ENCODE results near the gene ZNF407.

The ZNF407 gene

DNA sequence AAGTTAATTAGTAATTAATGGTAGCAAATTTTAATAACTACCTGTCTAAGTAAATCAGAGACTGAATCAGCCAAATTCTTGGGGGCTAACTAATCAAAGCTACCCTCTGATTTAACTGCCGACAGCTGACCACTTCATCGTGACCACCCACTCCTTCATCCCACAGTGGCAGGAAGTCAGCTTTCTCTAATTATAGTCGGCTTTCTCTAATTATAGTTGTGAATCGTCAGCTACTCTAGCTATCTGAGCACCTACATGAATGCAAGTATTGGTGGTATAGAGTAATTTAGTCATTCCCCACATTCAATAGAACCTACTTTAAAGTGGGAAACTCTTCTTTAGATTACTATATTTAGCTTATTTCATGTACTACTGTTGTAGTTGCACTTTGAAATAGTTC lies 425.8 kb downstream of the ZNF407 start:
- no peak overlapping the region for H3K4me3 ChIP-seq
- H3K27me3 ChIP-seq (ENCODE audit: low read depth): no peaks in the 10 kb centered on the region
- no peaks in the 10 kb centered on the region for H3K4me1 ChIP-seq
- no peaks in the 10 kb centered on the region for H3K9me3 ChIP-seq
- no peaks in the 10 kb centered on the region for H3K36me3 ChIP-seq (replicated peaks)
- in situ Hi-C loops (cut with MboI; ENCODE audit: low sequenced_read_pairs): no loop called here
- no peak for DNase-seq (ENCODE audit: low spot score in 2 of 2)

DNA sequence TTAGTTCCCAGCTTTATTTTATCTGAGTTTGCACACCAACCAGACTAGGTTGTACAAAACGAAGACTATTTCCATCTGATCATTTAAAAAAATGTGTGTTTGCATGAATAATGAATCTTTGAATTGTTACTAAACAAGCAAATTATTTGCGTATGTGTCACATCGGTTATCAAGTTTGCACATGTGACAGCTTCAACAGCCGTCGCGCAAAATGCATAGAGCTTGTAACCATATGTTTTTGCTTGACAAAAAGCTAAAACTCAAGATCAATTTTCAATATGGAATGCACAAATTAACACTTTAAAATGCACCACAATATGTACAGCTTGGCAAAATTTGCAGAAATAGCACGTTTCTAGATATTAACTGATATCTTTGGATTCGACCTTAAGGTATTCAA lies 427.2 kb downstream of the ZNF407 start:
- no peaks in the 10 kb centered on the region for H3K27me3 ChIP-seq (ENCODE audit: low read depth)
- no peak overlapping the region for H3K4me3 ChIP-seq
- no peaks in the 10 kb centered on the region for H3K36me3 ChIP-seq (replicated peaks)
- in situ Hi-C loops (cut with MboI; ENCODE audit: low sequenced_read_pairs): no loop called here
- H3K9me3 ChIP-seq: no peaks in the 10 kb centered on the region
- no peak for DNase-seq (ENCODE audit: low spot score in 2 of 2)
- H3K4me1 ChIP-seq: no peaks in the 10 kb centered on the region

DNA sequence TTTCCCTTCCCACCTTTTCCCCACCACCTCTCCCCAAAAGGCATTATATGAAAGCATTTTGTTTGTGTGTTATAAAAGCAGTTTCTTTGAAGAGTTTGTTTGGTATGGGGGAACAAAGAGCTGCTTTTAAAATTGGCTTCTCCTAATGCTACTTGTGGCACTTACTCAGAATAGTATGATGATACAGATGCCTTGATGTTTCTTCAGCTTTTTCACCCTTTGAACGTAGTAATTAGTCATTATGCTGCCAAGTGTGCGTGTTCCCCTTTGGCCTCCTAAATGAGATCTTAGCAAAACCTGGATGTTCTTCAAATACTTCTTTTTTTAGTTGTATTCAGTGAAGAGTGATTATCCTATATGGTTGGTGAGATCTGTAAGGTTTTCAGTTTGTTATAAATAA lies 427.9 kb downstream of the ZNF407 start:
- no peak for DNase-seq (ENCODE audit: low spot score in 2 of 2)
- Histone ChIP-seq H3K4me3 (no peak overlapping the region), H3K36me3 (replicated peaks) (no peaks in the 10 kb centered on the region), H3K9me3 (no peaks in the 10 kb centered on the region), H3K27me3 (ENCODE audit: low read depth) (no peaks in the 10 kb centered on the region), H3K4me1 (no peaks in the 10 kb centered on the region)
- in situ Hi-C loops (cut with MboI; ENCODE audit: low sequenced_read_pairs): no loop called here

DNA sequence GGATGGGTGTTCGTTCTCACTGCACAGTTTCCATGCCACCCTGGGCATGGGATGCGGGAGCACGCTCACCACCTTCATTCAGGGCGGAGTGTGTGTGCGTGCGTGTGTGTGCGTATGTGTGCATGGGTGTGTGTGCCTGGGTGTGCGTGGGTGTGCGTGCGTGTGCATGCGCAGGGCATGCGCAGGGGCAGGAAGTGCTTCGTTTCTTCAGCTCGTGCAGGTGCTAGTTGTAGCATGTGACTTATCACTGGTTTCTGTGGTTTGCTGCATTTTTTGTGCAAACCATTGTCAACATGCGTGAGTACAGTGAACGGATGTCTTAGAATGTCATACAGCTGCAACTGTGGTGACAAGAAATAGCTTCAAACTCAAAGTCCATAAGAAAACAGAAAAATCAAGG lies 431.8 kb downstream of the ZNF407 start:
- H3K27me3 ChIP-seq (ENCODE audit: low read depth): no peaks in the 10 kb centered on the region
- H3K4me3 ChIP-seq: no peak overlapping the region
- no peaks in the 10 kb centered on the region for H3K36me3 ChIP-seq (replicated peaks)
- no peaks in the 10 kb centered on the region for H3K9me3 ChIP-seq
- no peaks in the 10 kb centered on the region for H3K4me1 ChIP-seq
- in situ Hi-C loops (cut with MboI; ENCODE audit: low sequenced_read_pairs): no loop called here
- DNase-seq (ENCODE audit: low spot score in 2 of 2): no peak

DNA sequence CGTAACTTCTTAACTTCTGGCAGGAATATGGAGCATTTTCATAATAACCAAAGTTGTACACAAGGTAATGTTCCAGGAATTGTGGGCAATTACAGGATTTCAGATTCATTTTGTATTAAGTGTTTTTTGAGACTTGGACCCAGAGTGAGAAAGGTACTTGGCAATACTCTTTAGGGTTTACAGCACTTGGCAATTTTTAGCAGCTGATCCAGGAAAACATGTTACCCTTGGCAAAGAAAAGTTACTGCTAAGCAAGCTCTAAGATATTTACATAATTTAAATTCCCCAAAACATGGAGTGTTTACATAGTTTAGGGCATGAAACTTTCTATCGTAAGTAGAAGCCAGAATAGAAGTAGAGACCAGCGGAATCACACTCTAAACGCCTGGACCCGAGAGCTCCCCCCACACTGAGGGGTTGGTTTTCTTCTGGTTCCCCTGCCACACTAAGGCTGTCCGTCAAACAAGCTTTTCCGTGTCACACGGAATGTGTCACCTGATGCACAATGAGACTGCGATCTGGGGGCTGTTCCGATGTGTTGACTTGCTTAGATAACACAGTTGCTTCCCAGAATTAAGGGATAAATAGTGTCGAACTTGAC lies 434.1 kb downstream of the ZNF407 start:
- Histone ChIP-seq H3K36me3 (replicated peaks) (no peaks in the 10 kb centered on the region), H3K4me1 (no peaks in the 10 kb centered on the region), H3K9me3 (no peaks in the 10 kb centered on the region), H3K27me3 (ENCODE audit: low read depth) (no peaks in the 10 kb centered on the region), H3K4me3 (no peak overlapping the region)
- in situ Hi-C loops (cut with MboI; ENCODE audit: low sequenced_read_pairs): no loop called here
- DNase-seq (ENCODE audit: low spot score in 2 of 2): no peak

DNA sequence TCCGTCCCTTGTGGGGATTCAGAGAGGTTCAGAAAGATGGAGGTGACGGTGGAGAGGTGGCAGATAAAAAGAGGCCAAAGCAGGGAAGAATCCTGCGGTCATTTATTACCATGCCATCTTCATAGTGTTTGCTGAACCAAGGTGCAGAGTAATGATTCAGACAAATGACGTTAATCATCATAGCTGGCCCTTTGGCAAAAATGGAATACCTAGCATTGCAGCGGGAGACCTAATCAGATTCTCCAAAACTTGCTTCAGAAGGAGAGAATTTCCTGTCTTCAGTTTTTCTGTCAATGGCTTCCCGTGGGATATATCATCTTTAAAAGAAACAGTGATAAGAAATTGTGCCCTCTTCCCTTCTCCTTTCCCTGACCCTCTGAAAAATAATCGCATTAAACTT lies 435.8 kb downstream of the ZNF407 start:
- Histone ChIP-seq H3K27me3 (ENCODE audit: low read depth) (no peaks in the 10 kb centered on the region), H3K9me3 (no peaks in the 10 kb centered on the region), H3K4me3 (no peak overlapping the region), H3K36me3 (replicated peaks) (no peaks in the 10 kb centered on the region), H3K4me1 (no peaks in the 10 kb centered on the region)
- no peak for DNase-seq (ENCODE audit: low spot score in 2 of 2)
- in situ Hi-C loops (cut with MboI; ENCODE audit: low sequenced_read_pairs): no loop called here

DNA sequence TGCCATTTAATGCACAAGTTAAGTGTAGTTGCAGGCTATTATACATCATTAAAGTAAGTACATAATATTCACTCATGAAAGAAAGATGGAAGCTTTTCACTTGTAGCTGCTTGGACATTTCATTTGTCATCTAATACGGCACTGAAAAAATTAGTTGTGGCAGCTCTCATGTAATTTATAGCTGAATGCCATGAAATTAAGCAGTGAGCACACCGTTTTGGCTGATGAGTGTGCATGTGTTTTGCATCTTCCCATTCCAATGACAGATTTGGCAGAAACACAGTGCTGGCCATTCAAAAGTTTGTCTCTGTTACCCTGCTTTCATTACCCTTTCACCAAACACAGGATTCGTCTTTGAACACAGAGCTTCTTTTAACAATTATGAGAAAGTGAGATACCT lies 437.3 kb downstream of the ZNF407 start:
- Histone ChIP-seq H3K9me3 (no peaks in the 10 kb centered on the region), H3K4me3 (no peak overlapping the region), H3K4me1 (no peaks in the 10 kb centered on the region), H3K27me3 (ENCODE audit: low read depth) (no peaks in the 10 kb centered on the region), H3K36me3 (replicated peaks) (no peaks in the 10 kb centered on the region)
- no peak for DNase-seq (ENCODE audit: low spot score in 2 of 2)
- in situ Hi-C loops (cut with MboI; ENCODE audit: low sequenced_read_pairs): no loop called here

DNA sequence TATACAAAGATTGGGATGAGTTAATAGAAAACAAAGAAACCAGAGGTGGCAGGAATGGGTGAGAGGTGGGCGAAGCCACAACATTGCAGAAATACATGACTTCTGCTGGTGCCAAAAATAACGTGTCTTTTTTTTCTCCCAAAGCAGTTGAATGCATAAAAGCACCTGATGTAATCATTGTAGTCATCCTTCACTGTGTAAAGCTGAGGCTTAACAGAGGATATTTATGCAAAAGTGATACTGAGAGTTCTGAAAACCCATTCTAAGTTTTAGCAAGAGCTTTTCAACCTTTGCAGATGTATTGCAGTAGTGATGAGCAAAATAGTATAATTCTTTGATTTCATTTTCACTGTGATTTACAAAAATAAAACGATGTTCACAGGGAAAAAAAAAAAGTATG lies 438.3 kb downstream of the ZNF407 start:
- H3K4me1 ChIP-seq: no peaks in the 10 kb centered on the region
- no peaks in the 10 kb centered on the region for H3K27me3 ChIP-seq (ENCODE audit: low read depth)
- no peaks in the 10 kb centered on the region for H3K9me3 ChIP-seq
- H3K4me3 ChIP-seq: no peak overlapping the region
- in situ Hi-C loops (cut with MboI; ENCODE audit: low sequenced_read_pairs): no loop called here
- no peaks in the 10 kb centered on the region for H3K36me3 ChIP-seq (replicated peaks)
- DNase-seq (ENCODE audit: low spot score in 2 of 2): no peak

DNA sequence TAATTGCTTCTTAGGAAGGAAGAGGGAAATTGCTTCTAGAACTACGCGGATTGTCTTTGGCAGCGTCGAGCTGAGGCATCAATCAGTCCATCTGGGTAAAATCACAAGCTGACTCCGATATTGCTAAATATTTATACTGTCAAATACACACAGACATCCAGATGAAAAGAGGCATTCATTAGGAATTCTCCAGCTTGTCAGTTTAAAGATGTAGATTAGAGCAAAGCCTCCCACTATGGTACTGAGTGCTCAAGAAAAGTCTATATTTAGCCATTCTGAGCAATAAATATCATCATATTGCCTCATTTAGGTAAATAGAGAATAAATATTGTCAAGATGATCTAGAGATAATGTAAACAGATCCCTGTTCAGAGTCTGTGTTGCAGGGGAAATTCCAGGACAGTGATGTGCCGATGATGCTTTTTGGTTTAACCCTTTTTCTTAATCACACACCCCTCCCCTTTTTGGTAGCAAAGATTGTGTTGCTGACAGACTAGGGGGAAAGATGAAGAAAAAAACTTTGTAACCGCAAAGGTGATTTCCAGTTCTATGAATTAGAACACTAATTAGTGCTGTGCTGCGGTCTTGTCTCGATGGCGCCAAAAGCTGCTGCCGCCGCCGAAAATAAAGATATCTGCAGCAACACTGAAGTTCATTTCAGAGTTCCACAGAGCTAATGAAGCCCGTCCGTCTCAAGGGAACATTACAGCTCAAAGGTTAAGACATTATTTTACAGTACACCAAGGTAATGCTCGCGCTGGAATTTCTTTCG lies 439.4 kb downstream of the ZNF407 start:
- no peak overlapping the region for H3K4me3 ChIP-seq
- no peaks in the 10 kb centered on the region for H3K27me3 ChIP-seq (ENCODE audit: low read depth)
- H3K9me3 ChIP-seq: no peaks in the 10 kb centered on the region
- no peak for DNase-seq (ENCODE audit: low spot score in 2 of 2)
- no peaks in the 10 kb centered on the region for H3K4me1 ChIP-seq
- H3K36me3 ChIP-seq (replicated peaks): no peaks in the 10 kb centered on the region
- in situ Hi-C loops (cut with MboI; ENCODE audit: low sequenced_read_pairs): no loop called here

DNA sequence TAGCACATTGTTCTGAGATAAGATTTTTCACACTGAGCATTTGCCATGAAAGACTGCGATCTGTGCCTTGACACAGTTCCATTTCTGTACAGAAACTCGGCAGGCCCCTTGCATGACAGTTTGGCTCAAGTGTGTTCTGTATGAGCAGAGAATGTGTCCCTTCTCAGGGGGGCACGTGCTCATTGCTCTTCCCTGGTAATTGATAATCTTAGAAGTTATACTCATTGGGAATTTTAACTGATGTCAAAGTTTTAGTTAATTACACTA lies 440.0 kb downstream of the ZNF407 start:
- no peaks in the 10 kb centered on the region for H3K4me1 ChIP-seq
- H3K27me3 ChIP-seq (ENCODE audit: low read depth): no peaks in the 10 kb centered on the region
- no peaks in the 10 kb centered on the region for H3K9me3 ChIP-seq
- H3K4me3 ChIP-seq: no peak overlapping the region
- DNase-seq (ENCODE audit: low spot score in 2 of 2): no peak
- H3K36me3 ChIP-seq (replicated peaks): no peaks in the 10 kb centered on the region
- in situ Hi-C loops (cut with MboI; ENCODE audit: low sequenced_read_pairs): no loop called here

DNA sequence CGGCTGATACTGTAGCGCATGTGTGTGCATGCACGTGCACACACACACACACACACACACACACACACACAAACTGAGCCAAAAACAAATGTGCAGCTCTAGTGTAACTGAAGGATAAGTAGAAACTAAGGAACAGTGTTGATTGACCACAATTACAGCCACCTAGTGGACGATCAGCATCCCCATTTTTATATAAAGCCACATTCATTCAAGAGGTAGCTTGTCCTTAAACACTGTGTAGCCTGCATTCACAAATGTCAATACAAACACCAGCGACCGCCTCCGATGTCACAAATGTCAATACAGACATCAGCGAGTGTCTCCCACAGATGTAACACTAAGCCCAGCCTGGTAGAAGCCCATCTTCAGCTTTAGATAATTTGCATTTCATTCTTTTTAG lies 443.9 kb downstream of the ZNF407 start:
- Histone ChIP-seq H3K4me3 (no peak overlapping the region), H3K4me1 (peaks cover 6% of the 10 kb centered on the region; the same call in 1 of the 2 replicates), H3K27me3 (ENCODE audit: low read depth) (no peaks in the 10 kb centered on the region), H3K9me3 (no peaks in the 10 kb centered on the region), H3K36me3 (replicated peaks) (no peaks in the 10 kb centered on the region)
- in situ Hi-C loops (cut with MboI; ENCODE audit: low sequenced_read_pairs): no loop called here
- DNase-seq (ENCODE audit: low spot score in 2 of 2): peak in 1 of 2 experiments; percentile 13

DNA sequence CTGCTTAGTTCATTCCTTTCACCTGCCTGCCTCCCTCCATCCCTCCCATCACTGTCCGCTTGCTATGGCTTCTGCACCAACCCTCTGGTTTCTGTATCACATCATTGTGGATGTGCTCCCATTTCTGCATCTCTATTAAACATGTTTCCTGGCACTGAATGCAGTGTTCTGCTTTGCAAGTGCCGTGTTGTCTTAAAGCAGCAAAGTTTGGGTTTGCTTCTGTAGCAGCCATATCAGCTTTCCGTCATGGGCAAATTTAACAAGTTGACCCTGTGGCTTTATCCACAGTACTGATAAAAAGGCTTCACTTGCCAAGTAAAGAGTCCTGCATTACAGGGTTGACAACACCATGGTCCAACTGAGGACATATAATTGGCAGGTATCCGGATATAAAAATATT lies 445.8 kb downstream of the ZNF407 start:
- in situ Hi-C loops (cut with MboI; ENCODE audit: low sequenced_read_pairs): no loop called here
- Histone ChIP-seq H3K27me3 (ENCODE audit: low read depth) (no peaks in the 10 kb centered on the region), H3K36me3 (replicated peaks) (no peaks in the 10 kb centered on the region), H3K4me3 (no peak overlapping the region), H3K9me3 (no peaks in the 10 kb centered on the region), H3K4me1 (peaks cover 6% of the 10 kb centered on the region; the same call in 1 of the 2 replicates)
- no peak for DNase-seq (ENCODE audit: low spot score in 2 of 2)

DNA sequence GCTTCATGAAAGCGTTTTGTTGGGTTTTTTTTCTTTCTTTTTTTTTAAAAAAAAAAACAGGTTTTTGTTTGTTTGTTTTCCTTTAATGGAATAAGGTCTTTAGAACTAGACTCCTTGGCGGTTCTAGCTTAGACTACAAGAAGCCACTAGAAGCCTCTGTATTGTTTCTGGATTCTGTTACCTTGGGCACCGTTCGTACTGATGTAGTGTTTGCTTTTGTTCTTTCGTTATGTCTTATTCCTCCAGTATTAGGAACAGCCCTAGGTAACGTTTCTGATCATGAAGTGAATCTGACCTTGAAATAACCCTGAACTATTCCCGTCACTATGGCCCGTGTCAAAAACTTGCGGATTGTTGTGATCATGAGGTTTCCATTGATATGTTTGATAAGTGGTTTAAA lies 446.6 kb downstream of the ZNF407 start:
- H3K9me3 ChIP-seq: no peaks in the 10 kb centered on the region
- no peak overlapping the region for H3K4me3 ChIP-seq
- in situ Hi-C loops (cut with MboI; ENCODE audit: low sequenced_read_pairs): no loop called here
- DNase-seq (ENCODE audit: low spot score in 2 of 2): no peak
- peaks cover 6% of the 10 kb centered on the region; the same call in 1 of the 2 replicates for H3K4me1 ChIP-seq
- no peaks in the 10 kb centered on the region for H3K36me3 ChIP-seq (replicated peaks)
- no peaks in the 10 kb centered on the region for H3K27me3 ChIP-seq (ENCODE audit: low read depth)

DNA sequence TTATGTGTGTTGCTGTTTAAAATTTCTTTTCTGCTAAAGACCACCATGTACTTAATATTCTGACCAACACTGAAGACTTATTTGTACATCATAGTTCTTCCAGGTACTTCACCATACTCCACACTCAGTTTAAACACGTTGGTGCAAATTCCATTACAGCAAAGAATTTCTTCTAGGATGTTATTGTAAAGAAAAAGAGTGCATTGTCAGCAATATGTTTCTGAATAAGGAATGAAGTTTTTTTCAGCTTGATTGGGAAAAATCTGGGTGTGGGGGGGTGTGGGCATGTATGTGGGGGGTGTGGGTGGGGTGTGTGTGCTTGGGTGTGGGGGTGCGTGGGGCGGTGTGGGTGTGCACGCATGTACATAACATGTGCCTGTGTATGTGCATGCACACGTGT lies 447.1 kb downstream of the ZNF407 start:
- no peak for DNase-seq (ENCODE audit: low spot score in 2 of 2)
- Histone ChIP-seq H3K4me3 (no peak overlapping the region), H3K9me3 (no peaks in the 10 kb centered on the region), H3K27me3 (ENCODE audit: low read depth) (no peaks in the 10 kb centered on the region), H3K36me3 (replicated peaks) (no peaks in the 10 kb centered on the region), H3K4me1 (peaks cover 6% of the 10 kb centered on the region; the same call in 1 of the 2 replicates)
- in situ Hi-C loops (cut with MboI; ENCODE audit: low sequenced_read_pairs): no loop called here

DNA sequence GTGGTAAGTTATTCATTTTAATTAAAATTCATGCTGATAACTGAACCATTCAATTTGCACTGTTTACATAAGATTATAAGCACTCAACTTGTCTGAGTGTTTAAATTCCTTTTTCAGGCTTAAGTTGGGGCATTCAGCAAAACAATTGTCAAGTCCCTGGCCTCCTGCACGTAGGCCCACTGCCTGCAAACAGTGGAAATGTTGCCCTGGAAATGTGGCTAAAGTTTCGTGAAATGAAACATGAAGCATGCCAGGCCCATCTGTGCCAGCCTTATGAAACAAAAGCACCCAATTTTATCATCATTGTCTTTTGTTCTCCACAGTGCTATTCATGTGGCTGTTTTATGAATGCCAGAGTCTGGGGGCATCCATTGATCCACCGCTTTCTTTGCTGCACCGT lies 447.6 kb downstream of the ZNF407 start:
- DNase-seq (ENCODE audit: low spot score in 2 of 2): no peak
- in situ Hi-C loops (cut with MboI; ENCODE audit: low sequenced_read_pairs): no loop called here

More for the DNA sequence above, 447.6 kb downstream of the ZNF407 start:
- Histone ChIP-seq H3K4me1 (peaks cover 6% of the 10 kb centered on the region; the same call in 1 of the 2 replicates), H3K27me3 (ENCODE audit: low read depth) (no peaks in the 10 kb centered on the region), H3K4me3 (no peak overlapping the region), H3K36me3 (replicated peaks) (no peaks in the 10 kb centered on the region), H3K9me3 (no peaks in the 10 kb centered on the region)
